Measurements from ENCODE around the gene RAB3D. TPM values are rescaled to one million over a fixed set of nuclear protein-coding genes. Genes with fewer than 3 reads are reported as not detected.
A peak's percentile ranks its signal among the peaks of the same experiment; 100 is the strongest.
"Not testable (repeated sequence)": the region's sequence is repeated elsewhere in the genome, so short reads cannot be mapped to it uniquely, and the experiment has no call there.

RAB3D gene
- total and polyA plus RNA-seq, 4 donors = 16.0 to 73.2 (median 23.3) TPM

- Histone ChIP-seq H3K4me3 (peak within 1 kb of the TSS; percentile 83), H3K9me3 (ENCODE audit: control insufficient read depth in 4 of 4, insufficient read depth in 3 of 4, low read length in 3 of 4) (peaks cover 0 to 5% (median 2%) of the 10 kb centered on the region in 4 donors), H3K27ac (ENCODE audit: low read depth in 1 of 2, low read length in 1 of 2) (peak within 1 kb of the TSS; percentile 55 to 85), H3K36me3 (ENCODE audit: control insufficient read depth in 4 of 4, insufficient read depth in 4 of 4, low read length in 4 of 4) (peaks cover 0 to 5% (median 3%) of the 10 kb centered on the region in 4 donors), H3K27me3 (ENCODE audit: control insufficient read depth in 3 of 3, insufficient read depth in 3 of 3, low read length in 2 of 3) (no peaks in the 10 kb centered on the region), H3K9ac (ENCODE audit: insufficient read depth in 1 of 2, low read length in 2 of 2) (peak within 1 kb of the TSS; percentile 65 to 96), H3K4me1 (ENCODE audit: control insufficient read depth in 5 of 5, insufficient read depth in 5 of 5, low read length in 5 of 5) (peaks cover 5 to 19% (median 8%) of the 10 kb centered on the region in 5 donors)
- ATAC-seq (ENCODE audit: insufficient read depth, low FRiP score) (peak; percentile 95), DNase-seq (peak; percentile 99 to 100 (median 99))
- TF ChIP-seq, protein P1, sequence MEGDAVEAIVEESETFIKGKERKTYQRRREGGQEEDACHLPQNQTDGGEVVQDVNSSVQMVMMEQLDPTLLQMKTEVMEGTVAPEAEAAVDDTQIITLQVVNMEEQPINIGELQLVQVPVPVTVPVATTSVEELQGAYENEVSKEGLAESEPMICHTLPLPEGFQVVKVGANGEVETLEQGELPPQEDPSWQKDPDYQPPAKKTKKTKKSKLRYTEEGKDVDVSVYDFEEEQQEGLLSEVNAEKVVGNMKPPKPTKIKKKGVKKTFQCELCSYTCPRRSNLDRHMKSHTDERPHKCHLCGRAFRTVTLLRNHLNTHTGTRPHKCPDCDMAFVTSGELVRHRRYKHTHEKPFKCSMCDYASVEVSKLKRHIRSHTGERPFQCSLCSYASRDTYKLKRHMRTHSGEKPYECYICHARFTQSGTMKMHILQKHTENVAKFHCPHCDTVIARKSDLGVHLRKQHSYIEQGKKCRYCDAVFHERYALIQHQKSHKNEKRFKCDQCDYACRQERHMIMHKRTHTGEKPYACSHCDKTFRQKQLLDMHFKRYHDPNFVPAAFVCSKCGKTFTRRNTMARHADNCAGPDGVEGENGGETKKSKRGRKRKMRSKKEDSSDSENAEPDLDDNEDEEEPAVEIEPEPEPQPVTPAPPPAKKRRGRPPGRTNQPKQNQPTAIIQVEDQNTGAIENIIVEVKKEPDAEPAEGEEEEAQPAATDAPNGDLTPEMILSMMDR (IDR thresholded peaks at IDR 0.05; ENCODE audit: control extremely low read depth, extremely low read depth) = no peak
- WGBS, 2 donors = 0 to 1% methylated on average over 50 of the region's 50 CpGs
These were observed 6.9 kb upstream of the RAB3D start, which contains the start of the genes CCDC159 and TMEM205 for GRCh38 chr19:11346104-11346940. TSS of gene CCDC159 (plus strand) at chr19:11346519. CDS start at chr19:11346607, 88 bp downstream. TSS of gene TMEM205 (minus strand) at chr19:11346268. CDS start at chr19:11345619, 649 bp downstream.

GRCh38 chr19:11345122-11345803 is 5.8 kb upstream of the RAB3D start:
- Histone ChIP-seq H3K36me3 (ENCODE audit: control insufficient read depth in 4 of 4, insufficient read depth in 4 of 4, low read length in 4 of 4) (peaks cover 0 to 6% (median 4%) of the 10 kb centered on the region in 4 donors), H3K4me1 (ENCODE audit: control insufficient read depth in 5 of 5, insufficient read depth in 5 of 5, low read length in 5 of 5) (peaks cover 5 to 19% (median 8%) of the 10 kb centered on the region in 5 donors), H3K27me3 (ENCODE audit: control insufficient read depth in 3 of 3, insufficient read depth in 3 of 3, low read length in 2 of 3) (no peaks in the 10 kb centered on the region), H3K27ac (ENCODE audit: low read depth in 1 of 2, low read length in 1 of 2) (peak overlapping the region; percentile 55 to 85), H3K9me3 (ENCODE audit: control insufficient read depth in 4 of 4, insufficient read depth in 3 of 4, low read length in 3 of 4) (peaks cover 0 to 5% (median 2%) of the 10 kb centered on the region in 4 donors), H3K9ac (ENCODE audit: insufficient read depth in 1 of 2, low read length in 2 of 2) (peak overlapping the region; percentile 51 to 96), H3K4me3 (peak overlapping the region; percentile 83)
- TF ChIP-seq, protein P1 (IDR thresholded peaks at IDR 0.05; ENCODE audit: control extremely low read depth, extremely low read depth) = no peak
- DNase-seq (no peak), ATAC-seq (ENCODE audit: insufficient read depth, low FRiP score) (no peak)
- WGBS, 2 donors = 44% methylated on average over 15 of the region's 15 CpGs

GRCh38 chr19:11342429-11342828 is 3.0 kb upstream of the RAB3D start:
- 90 to 97% methylated on average over 3 of the region's 3 CpGs for WGBS, 2 donors
- TF ChIP-seq, protein P1 (IDR thresholded peaks at IDR 0.05; ENCODE audit: control extremely low read depth, extremely low read depth) = no peak
- Histone ChIP-seq H3K27ac (ENCODE audit: low read depth in 1 of 2, low read length in 1 of 2) (no peak overlapping the region), H3K4me3 (no peak overlapping the region), H3K36me3 (ENCODE audit: control insufficient read depth in 4 of 4, insufficient read depth in 4 of 4, low read length in 4 of 4) (peaks cover 0 to 6% (median 4%) of the 10 kb centered on the region in 4 donors), H3K9me3 (ENCODE audit: control insufficient read depth in 4 of 4, insufficient read depth in 3 of 4, low read length in 3 of 4) (no peaks in the 10 kb centered on the region), H3K9ac (ENCODE audit: insufficient read depth in 1 of 2, low read length in 2 of 2) (no peak overlapping the region), H3K4me1 (ENCODE audit: control insufficient read depth in 5 of 5, insufficient read depth in 5 of 5, low read length in 5 of 5) (peaks cover 5 to 34% (median 12%) of the 10 kb centered on the region in 5 donors), H3K27me3 (ENCODE audit: control insufficient read depth in 3 of 3, insufficient read depth in 3 of 3, low read length in 2 of 3) (no peaks in the 10 kb centered on the region)
- no peak for ATAC-seq (ENCODE audit: insufficient read depth, low FRiP score)
- no peak for DNase-seq

DNA sequence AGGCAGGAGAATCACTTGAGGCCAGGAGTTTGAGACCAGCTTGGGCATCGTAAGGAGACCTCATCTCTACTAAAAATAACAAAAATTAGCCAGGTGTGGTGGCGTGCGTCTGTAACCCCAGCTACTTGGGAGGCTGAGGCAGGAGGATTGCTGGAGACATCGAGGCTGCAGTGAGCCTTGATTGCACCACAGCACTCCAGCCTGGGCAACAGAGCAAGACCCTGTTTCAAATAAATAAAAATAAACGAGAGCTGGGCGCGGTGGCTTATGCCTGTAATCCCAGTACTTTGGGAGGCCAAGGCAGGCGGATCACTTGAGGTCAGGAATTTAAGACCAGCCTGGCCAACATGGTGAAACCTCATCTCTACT is 626 bp upstream of the RAB3D start:
- H3K27ac ChIP-seq (ENCODE audit: low read depth in 1 of 2, low read length in 1 of 2) = peak overlapping the region in 1 of 2 donors; percentile 30
- H3K9ac ChIP-seq (ENCODE audit: insufficient read depth in 1 of 2, low read length in 2 of 2) = not testable (repeated sequence)

More for the DNA sequence above, 626 bp upstream of the RAB3D start:
- WGBS, 2 donors = 83 to 88% methylated on average over 8 of the region's 8 CpGs
- H3K27me3 ChIP-seq (ENCODE audit: control insufficient read depth in 3 of 3, insufficient read depth in 3 of 3, low read length in 2 of 3); DNase-seq; ATAC-seq (ENCODE audit: insufficient read depth, low FRiP score); H3K4me3 ChIP-seq; H3K9me3 ChIP-seq (ENCODE audit: control insufficient read depth in 4 of 4, insufficient read depth in 3 of 4, low read length in 3 of 4): not testable (repeated sequence)
- Histone ChIP-seq H3K36me3 (ENCODE audit: control insufficient read depth in 4 of 4, insufficient read depth in 4 of 4, low read length in 4 of 4) (peaks cover under 1 to 20% (median 16%) of the 10 kb centered on the region in 4 donors), H3K4me1 (ENCODE audit: control insufficient read depth in 5 of 5, insufficient read depth in 5 of 5, low read length in 5 of 5) (peaks cover 1 to 21% (median 8%) of the 10 kb centered on the region in 5 donors)

Data from lung (tissue), 12 donors.